Neural progenitor cell (in vitro differentiated cells): Measurements from ENCODE around the gene JMJD8.

Source experiments
- EZH2 ChIP-seq: fragments of 200-600 bp; sonication (generic); IDR thresholded peaks from 2 replicates; pipeline ENCODE4 v1.6.1; 2017; ENCODE audit warnings: antibody characterized with exemption, mild to moderate bottlenecking, moderate library complexity
- TF ChIP-seq, protein P1 (sequence below): fragments of 200-600 bp; sonication (generic); IDR thresholded peaks from 2 replicates; pipeline ENCODE4 v1.5.1; 2017; ENCODE audit warnings: antibody characterized with exemption, mild to moderate bottlenecking

DNA sequence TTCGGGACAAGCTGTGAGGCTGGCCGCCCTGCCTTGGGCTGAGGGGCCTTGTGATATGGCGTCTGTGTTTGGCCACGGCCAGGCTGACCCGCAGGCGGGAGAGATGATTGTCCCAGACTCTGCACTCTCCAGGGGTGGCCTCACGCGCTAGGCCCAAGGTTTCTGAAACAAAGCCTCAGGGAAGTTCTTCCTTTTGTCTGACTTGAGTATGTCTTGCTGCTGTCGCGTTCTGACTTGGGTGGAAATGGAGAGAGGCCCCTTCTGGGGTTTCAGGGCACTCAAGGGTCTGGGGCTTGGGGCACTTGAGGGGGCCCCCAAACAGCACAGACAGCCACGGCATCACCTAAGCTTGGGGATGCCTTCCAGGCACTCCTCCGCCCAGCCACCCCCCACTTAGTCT lies 26.9 kb upstream of the JMJD8 start:
- TF ChIP-seq, protein P1, sequence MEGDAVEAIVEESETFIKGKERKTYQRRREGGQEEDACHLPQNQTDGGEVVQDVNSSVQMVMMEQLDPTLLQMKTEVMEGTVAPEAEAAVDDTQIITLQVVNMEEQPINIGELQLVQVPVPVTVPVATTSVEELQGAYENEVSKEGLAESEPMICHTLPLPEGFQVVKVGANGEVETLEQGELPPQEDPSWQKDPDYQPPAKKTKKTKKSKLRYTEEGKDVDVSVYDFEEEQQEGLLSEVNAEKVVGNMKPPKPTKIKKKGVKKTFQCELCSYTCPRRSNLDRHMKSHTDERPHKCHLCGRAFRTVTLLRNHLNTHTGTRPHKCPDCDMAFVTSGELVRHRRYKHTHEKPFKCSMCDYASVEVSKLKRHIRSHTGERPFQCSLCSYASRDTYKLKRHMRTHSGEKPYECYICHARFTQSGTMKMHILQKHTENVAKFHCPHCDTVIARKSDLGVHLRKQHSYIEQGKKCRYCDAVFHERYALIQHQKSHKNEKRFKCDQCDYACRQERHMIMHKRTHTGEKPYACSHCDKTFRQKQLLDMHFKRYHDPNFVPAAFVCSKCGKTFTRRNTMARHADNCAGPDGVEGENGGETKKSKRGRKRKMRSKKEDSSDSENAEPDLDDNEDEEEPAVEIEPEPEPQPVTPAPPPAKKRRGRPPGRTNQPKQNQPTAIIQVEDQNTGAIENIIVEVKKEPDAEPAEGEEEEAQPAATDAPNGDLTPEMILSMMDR, result no peak
- TF ChIP-seq EZH2, result no peak
